HepG2 (cell line): ENCODE measurements around the gene TTYH1. TPM values are rescaled to one million over a fixed set of nuclear protein-coding genes. Genes with fewer than 3 reads are reported as not detected.

Experiments
- ATAC-seq: fragments of 200-7000 bp; cut with Tn5 transposase; 3 replicates; pipeline ENCODE4 v1.9.1; 2020; ENCODE audit warnings: mild to moderate bottlenecking, moderate library complexity
- BruUV-seq: library from RNA; stranded (reverse); fragments of 400-500 nt; replicated peaks from 2 replicates; lab custom pipeline; 2021; lab: Mats Ljungman, UMichigan
- CTCF ChIA-PET: fragments of 300-600 bp; formaldehyde crosslinking; extraction: SDS; loops from one replicate; lab custom pipeline; 2021; ENCODE audit warnings: low total read pairs, inconsistent platforms, low intra/inter-chr PET ratio; lab: Yijun Ruan, JAX
- POLR2A ChIA-PET: fragments of 350-600 bp; sonication (Branson Sonifier 250); formaldehyde crosslinking; loops from one replicate; lab custom pipeline; 2020; ENCODE audit warnings: antibody characterized with exemption, inconsistent platforms; lab: Yijun Ruan, JAX
- DNase-seq: peaks from one replicate; pipeline ENCODE4 v3.0.0-alpha.2; 2015; ENCODE audit warnings: low spot score
- FAIRE-seq: peaks from 3 replicates; lab custom pipeline; 2011; peaks lifted over from hg19 to GRCh38; lab: Jason Lieb, UNC
- H2AFZ ChIP-seq: one replicate; pipeline ENCODE4 v1.6.1; 2011; ENCODE audit warnings: low read length, inconsistent platforms
- H3K27ac ChIP-seq: fragments of 300-600 bp; 3 replicates; pipeline ENCODE4 v1.8.0; 2011; ENCODE audit warnings: mixed run types, mild to moderate bottlenecking, mixed read lengths, low read length, inconsistent platforms; ENCODE audit not compliant: insufficient read depth; ENCODE audit errors: extremely low read length
- H3K27me3 ChIP-seq, 2 experiments: fragments of 200-600 bp in 1 of 2; 2 replicates in 1 of 2; 3 replicates in 1 of 2; pipeline versions ENCODE4 v1.6.0 to v1.8.0; 2011; ENCODE audit warnings: low read length in 2 of 2, mild to moderate bottlenecking in 2 of 2, moderate library complexity in 2 of 2, inconsistent platforms in 1 of 2; ENCODE audit not compliant: insufficient read depth in 2 of 2, control insufficient read depth in 1 of 2
- H3K36me3 ChIP-seq, 2 experiments: fragments of 200-600 bp in 1 of 2; replicated peaks in 1 of 2; 2 replicates in 1 of 2; 3 replicates in 1 of 2; pipeline versions ENCODE4 v1.5.1 to v1.8.0; 2011; ENCODE audit warnings: low read length in 2 of 2, inconsistent platforms in 1 of 2; ENCODE audit not compliant: insufficient read depth in 2 of 2, control insufficient read depth in 1 of 2
- H3K4me1 ChIP-seq: 2 replicates; pipeline ENCODE4 v1.5.1; 2012; ENCODE audit warnings: low read length, inconsistent platforms; ENCODE audit not compliant: insufficient read depth
- H3K4me2 ChIP-seq: 2 replicates; pipeline ENCODE4 v1.6.0; 2011; ENCODE audit warnings: low read depth, low read length, inconsistent platforms
- H3K4me3 ChIP-seq, 3 experiments: fragments of 200-600 bp in 1 of 3; sonication (generic), shearing (Covaris generic) in 1 of 3; replicated peaks in 1 of 3; 2 replicates each; pipeline ENCODE4 v1.5.1; 2011 to 2016; ENCODE audit warnings: low read length in 3 of 3, inconsistent platforms in 2 of 3, low read depth in 2 of 3, mild to moderate bottlenecking in 2 of 3, control low read depth in 1 of 3, mixed read lengths in 1 of 3; ENCODE audit not compliant: insufficient read depth in 1 of 3
- H3K79me2 ChIP-seq: one replicate; pipeline ENCODE4 v1.6.1; 2011; ENCODE audit warnings: low read length, inconsistent platforms; ENCODE audit not compliant: insufficient read depth
- H3K9ac ChIP-seq: 2 replicates; pipeline ENCODE4 v1.6.0; 2011; ENCODE audit warnings: mild to moderate bottlenecking, low read depth, low read length, inconsistent platforms; ENCODE audit not compliant: insufficient read depth
- H3K9me3 ChIP-seq: 2 replicates; pipeline ENCODE4 v1.5.1; 2012; ENCODE audit warnings: mild to moderate bottlenecking, low read length
- H4K20me1 ChIP-seq: 2 replicates; pipeline ENCODE4 v1.6.0; 2011; ENCODE audit warnings: inconsistent platforms, mild to moderate bottlenecking, low read length, moderate library complexity; ENCODE audit not compliant: insufficient read depth
- BRCA1 ChIP-seq: sonication (generic); formaldehyde crosslinking; IDR thresholded peaks from 2 replicates; pipeline ENCODE4 v1.4.0; 2020; ENCODE audit warnings: missing genetic modification reagents
- CHD2 ChIP-seq: IDR thresholded peaks from 2 replicates; pipeline ENCODE4 v1.6.1; 2011; ENCODE audit warnings: low read depth, low read length, improper control_type of control experiment
- FOSL2 ChIP-seq: sonication (generic); formaldehyde crosslinking; IDR thresholded peaks from 2 replicates; pipeline ENCODE4 v1.4.0; 2020; ENCODE audit warnings: missing genetic modification reagents
- FOXJ3 ChIP-seq: sonication (generic); formaldehyde crosslinking; IDR thresholded peaks from 2 replicates; pipeline ENCODE4 v1.4.0; 2020; ENCODE audit warnings: missing genetic modification reagents, mild to moderate bottlenecking, borderline replicate concordance
- HCFC1 ChIP-seq: fragments of 150-350 bp; IDR thresholded peaks from 2 replicates; pipeline ENCODE4 v1.6.1; 2014; ENCODE audit warnings: low read depth, low read length
- PCBP1 ChIP-seq: fragments of 200-400 bp; formaldehyde crosslinking; IDR thresholded peaks from 2 replicates; pipeline ENCODE4 v1.6.1; 2017; ENCODE audit warnings: mild to moderate bottlenecking, low read depth, low read length, borderline replicate concordance
- RAD51 ChIP-seq: fragments of 450-650 bp; IDR thresholded peaks from 2 replicates; pipeline ENCODE4 v1.6.1; 2016; ENCODE audit warnings: borderline replicate concordance
- RBAK ChIP-seq: sonication (generic); formaldehyde crosslinking; IDR thresholded peaks from 2 replicates; pipeline ENCODE4 v1.5.1; 2020; ENCODE audit warnings: mild to moderate bottlenecking, missing genetic modification reagents
- SMC3 ChIP-seq: IDR thresholded peaks from 2 replicates; pipeline ENCODE4 v1.6.1; 2011; ENCODE audit warnings: low read length, improper control_type of control experiment
- SSRP1 ChIP-seq: IDR thresholded peaks from 2 replicates; pipeline ENCODE4 v1.6.1; 2016; ENCODE audit warnings: control low read depth
- TAF1 ChIP-seq: sonication (generic); formaldehyde crosslinking; IDR thresholded peaks from 2 replicates; pipeline ENCODE4 v1.4.0; 2020; ENCODE audit warnings: missing genetic modification reagents
- TBX2 ChIP-seq: sonication (generic); formaldehyde crosslinking; IDR thresholded peaks from 2 replicates; pipeline ENCODE4 v1.5.0; 2020; ENCODE audit warnings: missing genetic modification reagents, mild to moderate bottlenecking, borderline replicate concordance
- ZBTB1 ChIP-seq: sonication (generic); formaldehyde crosslinking; IDR thresholded peaks from 2 replicates; pipeline ENCODE4 v1.4.0; 2020; ENCODE audit warnings: missing genetic modification reagents, borderline replicate concordance
- ZBTB7B ChIP-seq: sonication (generic); formaldehyde crosslinking; IDR thresholded peaks from 2 replicates; pipeline ENCODE4 v1.4.0; 2020; ENCODE audit warnings: missing genetic modification reagents
- ZFP36 ChIP-seq: fragments of 150-350 bp; IDR thresholded peaks from 2 replicates; pipeline ENCODE4 v1.6.1; 2018; ENCODE audit warnings: borderline replicate concordance, low read length, low read depth; ENCODE audit not compliant: partially characterized antibody
- ZFYVE20 ChIP-seq: sonication (generic); formaldehyde crosslinking; IDR thresholded peaks from 2 replicates; pipeline ENCODE4 v1.8.0; 2023; ENCODE audit warnings: low read depth, mild to moderate bottlenecking, moderate library complexity, missing genetic modification reagents, borderline replicate concordance
- ZNF616 ChIP-seq: sonication (generic); formaldehyde crosslinking; IDR thresholded peaks from 2 replicates; pipeline ENCODE4 v1.5.0; 2020; ENCODE audit warnings: low read depth, mild to moderate bottlenecking, missing genetic modification reagents
- ZNF703 ChIP-seq: sonication (generic); formaldehyde crosslinking; IDR thresholded peaks from 2 replicates; pipeline ENCODE4 v1.5.1; 2020; ENCODE audit warnings: missing genetic modification reagents, mild to moderate bottlenecking, moderate library complexity, borderline replicate concordance
- WGBS: methylation state at CpG from one replicate; pipeline ENCODE4 v1.1.6; 2017; ENCODE audit warnings: low lambda C conversion rate; 5-methylcytosine and 5-hydroxymethylcytosine counted together
- in situ Hi-C: cut with HindIII; loops from 2 replicates; pipeline ENCODE4 v1.10.0; 2017; ENCODE audit warnings: low pct_unique_long_range_greater_than_20kb; ENCODE audit not compliant: extremely low pct_ligation_motif_present
- intact Hi-C: fragments of 100-400 bp; cut with micrococcal nuclease; formaldehyde crosslinking; loops from one replicate; pipeline ENCODE4 v1.10.0; 2022; ENCODE audit not compliant: unreplicated experiment
- polyA plus RNA-seq, 8 experiments: library from polyadenylated mRNA; depleted of rRNA in 3 of 8; stranded (reverse) in 7 of 8; unstranded in 1 of 8; fragments of >200 nt; fragmentation: Illumina TruSeq in 4 of 8; extraction: Trizol in 4 of 8; gene quantifications; 2 replicates each; pipeline versions ENCODE4 v1.2.1 to v1.2.3, GENCODE V29; 2011 to 2016; ENCODE audit warnings: low read depth in 4 of 8, missing spikeins in 1 of 8, mixed read lengths in 1 of 8; ENCODE audit not compliant: insufficient read depth in 1 of 8
- total RNA-seq, 5 experiments: library from RNA; depleted of rRNA; stranded (reverse); fragments of >200 nt; fragmentation: Illumina TruSeq; extraction: Trizol; gene quantifications; 2 replicates each; pipeline ENCODE4 v1.2.3, GENCODE V29; 2016; ENCODE audit warnings: low read depth in 1 of 5
- TF ChIP-seq, protein P1 (sequence below): sonication (generic); formaldehyde crosslinking; IDR thresholded peaks from 2 replicates; pipeline ENCODE4 v1.4.0; 2020; ENCODE audit warnings: missing genetic modification reagents
- TF ChIP-seq, protein P2 (sequence below): sonication (generic); formaldehyde crosslinking; IDR thresholded peaks from 2 replicates; pipeline ENCODE4 v1.5.1; 2020; ENCODE audit warnings: missing genetic modification reagents, mild to moderate bottlenecking, borderline replicate concordance

TTYH1 gene
- total and polyA plus RNA-seq, 2 of the 13 experiments (the other 11 are each of a cell fraction or from before 2014, with no cell fraction given) = 6.9 to 19.9 TPM

- ChIA-PET CTCF (no interaction called here), POLR2A (no interaction called here)
- Histone ChIP-seq H3K4me1 (peaks cover 28% of the 10 kb centered on the region), H3K27me3 (no peaks in the 10 kb centered on the region), H3K27ac (no peak overlapping the region), H4K20me1 (no peaks in the 10 kb centered on the region), H3K4me2 (no peak overlapping the region), H3K4me3 (no peak overlapping the region), H3K9me3 (no peaks in the 10 kb centered on the region), H3K36me3 (no peaks in the 10 kb centered on the region), H3K79me2 (no peaks in the 10 kb centered on the region), H3K9ac (no peak overlapping the region), H2AFZ (no peak overlapping the region)
- 27% methylated on average over 2 of the region's 2 CpGs for WGBS
- FAIRE-seq = no peak
- ATAC-seq = no peak
- TF ChIP-seq ZNF616 (CRISPR knock-in tag) (no peak), SSRP1 (CRISPR knock-in tag) (no peak), FOXJ3 (no peak), PCBP1 (no peak), ZFYVE20 (CRISPR knock-in tag) (no peak), TAF1 (no peak), HCFC1 (no peak), ZFP36 (no peak), RBAK (CRISPR knock-in tag) (no peak), TBX2 (CRISPR knock-in tag) (no peak)
- intact Hi-C loops (no loop called here), in situ Hi-C loops (no loop called here)
- no peak for DNase-seq
- BruUV-seq = no TSS peak
Observed at GRCh38 chr19:54480051-54480450, 64.8 kb downstream of the TTYH1 start.

DNA sequence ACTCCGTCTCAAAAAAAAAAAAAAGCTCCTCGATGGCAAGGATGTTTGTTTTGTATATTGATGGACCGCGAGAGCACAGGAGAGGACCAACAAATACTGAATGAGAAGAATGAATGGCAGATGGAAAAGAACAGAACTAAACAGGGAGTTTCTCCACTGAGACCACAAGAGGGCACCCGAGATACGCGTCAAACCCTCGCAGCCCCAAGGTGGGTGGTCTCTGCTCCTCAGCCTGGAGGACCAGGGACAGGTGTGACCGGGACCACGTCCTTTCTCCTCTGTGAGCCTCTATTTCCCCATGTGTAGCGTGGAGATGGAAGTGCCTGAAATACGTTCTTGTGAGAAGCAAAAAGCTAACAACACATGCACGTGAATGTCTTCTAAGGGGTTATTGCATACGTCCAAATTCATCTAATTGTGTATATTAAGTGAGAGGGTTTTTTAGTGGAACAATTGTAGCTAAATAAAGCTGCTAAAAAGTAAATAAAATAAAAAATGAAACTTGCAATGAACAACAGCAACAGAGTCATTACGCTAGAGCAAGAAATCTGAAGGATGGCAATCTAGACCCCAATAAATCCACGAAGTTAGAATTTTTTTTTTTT lies 66.2 kb downstream of the TTYH1 start:
- Histone ChIP-seq H3K4me1 (peaks cover 18% of the 10 kb centered on the region), H4K20me1 (no peaks in the 10 kb centered on the region), H3K27me3 (no peaks in the 10 kb centered on the region), H3K4me3 (no peak overlapping the region), H3K27ac (no peak overlapping the region), H3K36me3 (no peaks in the 10 kb centered on the region), H3K9me3 (no peaks in the 10 kb centered on the region), H3K79me2 (no peaks in the 10 kb centered on the region), H3K9ac (no peak overlapping the region), H2AFZ (no peak overlapping the region), H3K4me2 (no peak overlapping the region)
- DNase-seq (peak; percentile 49), ATAC-seq (peak; percentile 50; the same call in 2 of the 3 replicates), FAIRE-seq (peak; percentile 75)
- intact Hi-C loops = no loop called here
- ChIA-PET CTCF (interaction anchor here (0.8 kb wide), 1 partner anchor 195 kb away, joined by 4 read pairs; no protein-coding TSS in a partner anchor), POLR2A (no interaction called here)
- in situ Hi-C loops = no loop called here
- no TSS peak for BruUV-seq
- WGBS = 8% methylated on average over 16 of the region's 16 CpGs
- TF ChIP-seq RAD51 = no peak
- no peak for TF ChIP-seq FOSL2
- TF ChIP-seq CHD2 = no peak
- TF ChIP-seq, protein P1, sequence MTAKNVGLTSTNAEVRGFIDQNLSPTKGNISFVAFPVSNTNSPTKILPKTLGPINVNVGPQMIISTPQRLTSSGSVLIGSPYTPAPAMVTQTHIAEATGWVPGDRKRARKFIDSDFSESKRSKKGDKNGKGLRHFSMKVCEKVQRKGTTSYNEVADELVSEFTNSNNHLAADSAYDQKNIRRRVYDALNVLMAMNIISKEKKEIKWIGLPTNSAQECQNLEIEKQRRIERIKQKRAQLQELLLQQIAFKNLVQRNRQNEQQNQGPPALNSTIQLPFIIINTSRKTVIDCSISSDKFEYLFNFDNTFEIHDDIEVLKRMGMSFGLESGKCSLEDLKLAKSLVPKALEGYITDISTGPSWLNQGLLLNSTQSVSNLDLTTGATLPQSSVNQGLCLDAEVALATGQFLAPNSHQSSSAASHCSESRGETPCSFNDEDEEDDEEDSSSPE (CRISPR knock-in tag) = no peak
- no peak for TF ChIP-seq ZNF703 (CRISPR knock-in tag)
- TF ChIP-seq ZBTB1 = no peak
- no peak for TF ChIP-seq BRCA1
- peak; percentile 18; the same call in 1 of the 2 replicates for TF ChIP-seq SMC3
- peak; percentile 63; the same call in 1 of the 2 replicates for TF ChIP-seq ZBTB7B (CRISPR knock-in tag)
- TF ChIP-seq, protein P2, sequence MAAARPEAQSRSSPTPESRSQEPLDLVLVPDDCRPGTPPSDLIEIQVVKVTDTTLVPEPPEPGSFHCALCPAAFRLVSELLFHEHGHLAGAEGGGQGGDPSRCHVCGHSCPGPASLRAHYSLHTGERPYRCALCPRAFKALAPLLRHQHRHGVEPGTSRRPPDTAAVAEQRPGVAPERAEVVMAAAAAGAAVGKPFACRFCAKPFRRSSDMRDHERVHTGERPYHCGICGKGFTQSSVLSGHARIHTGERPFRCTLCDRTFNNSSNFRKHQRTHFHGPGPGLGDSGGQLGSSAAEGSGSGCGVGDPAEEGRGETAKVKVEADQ (CRISPR knock-in tag) = no peak
